K562 (cell line): ENCODE data around the gene POLR3GL. TPM values are rescaled to one million over a fixed set of nuclear protein-coding genes. Genes with fewer than 3 reads are reported as not detected.

Experiments used
- CHD2 ChIP-seq: IDR thresholded peaks from 2 replicates; pipeline ENCODE4 v1.6.1; 2011; ENCODE audit warnings: low read depth, low read length
- NBN ChIP-seq: fragments of 450-650 bp; IDR thresholded peaks from 2 replicates; pipeline ENCODE4 v1.6.1; 2016; ENCODE audit warnings: low read depth, mild to moderate bottlenecking
- SRSF7 ChIP-seq: fragments of 200-400 bp; formaldehyde crosslinking; optimal IDR thresholded peaks from 2 replicates; pipeline ENCODE3; 2017; ENCODE audit warnings: mild to moderate bottlenecking, low read depth, low read length
- TOE1 ChIP-seq, 2 experiments: fragments of 450-650 bp in 1 of 2; sonication (generic) in 1 of 2; formaldehyde crosslinking in 1 of 2; IDR thresholded peaks; 2 replicates each; pipeline versions ENCODE4 v1.7.1 to v1.8.0; 2016 to 2022; ENCODE audit warnings: borderline replicate concordance in 2 of 2, mild to moderate bottlenecking in 2 of 2, antibody characterized with exemption in 1 of 2, inconsistent platforms in 1 of 2, low read depth in 1 of 2, missing genetic modification reagents in 1 of 2, moderate library complexity in 1 of 2
- polyA plus RNA-seq, 8 experiments: library from polyadenylated mRNA; depleted of rRNA in 4 of 8; stranded (reverse) in 5 of 8; unstranded in 3 of 8; fragments of >200 nt; fragmentation: Nextera tagmentation in 2 of 8; fragmentation: Illumina TruSeq in 1 of 8; extraction: Ambion mirVana in 2 of 8; extraction: Trizol in 1 of 8; gene quantifications; 2 replicates each; pipeline versions ENCODE4 v1.2.1 to v1.2.3, GENCODE V29; 2011 to 2014; ENCODE audit warnings: inconsistent platforms in 1 of 8, missing spikeins in 1 of 8
- total RNA-seq, 7 experiments: library from RNA; depleted of rRNA in 6 of 7; stranded (reverse); fragments of >200 nt in 6 of 7; fragmentation: Illumina TruSeq in 2 of 7; extraction: Trizol in 2 of 7; gene quantifications; 2 replicates each; pipeline versions ENCODE4 v1.2.1 to v1.2.3, GENCODE V29; 2011 to 2021; ENCODE audit warnings: low replicate concordance in 1 of 7
- TF ChIP-seq, protein P1 (sequence below): sonication (generic); formaldehyde crosslinking; IDR thresholded peaks from 2 replicates; pipeline ENCODE4 v1.8.1; 2022; ENCODE audit warnings: missing genetic modification reagents
- TF ChIP-seq, protein P2 (sequence below): fragments of 450-650 bp; formaldehyde crosslinking; conservative IDR thresholded peaks from 2 replicates; pipeline ENCODE4 v1.4.0; 2022; ENCODE audit warnings: mild to moderate bottlenecking, missing genetic modification characterization

Gene POLR3GL
- total and polyA plus RNA-seq, 9 of the 15 experiments (the other 6 are each of a cell fraction or from before 2014, with no cell fraction given), result 14.6 to 48.4 (median 38.2) TPM

DNA sequence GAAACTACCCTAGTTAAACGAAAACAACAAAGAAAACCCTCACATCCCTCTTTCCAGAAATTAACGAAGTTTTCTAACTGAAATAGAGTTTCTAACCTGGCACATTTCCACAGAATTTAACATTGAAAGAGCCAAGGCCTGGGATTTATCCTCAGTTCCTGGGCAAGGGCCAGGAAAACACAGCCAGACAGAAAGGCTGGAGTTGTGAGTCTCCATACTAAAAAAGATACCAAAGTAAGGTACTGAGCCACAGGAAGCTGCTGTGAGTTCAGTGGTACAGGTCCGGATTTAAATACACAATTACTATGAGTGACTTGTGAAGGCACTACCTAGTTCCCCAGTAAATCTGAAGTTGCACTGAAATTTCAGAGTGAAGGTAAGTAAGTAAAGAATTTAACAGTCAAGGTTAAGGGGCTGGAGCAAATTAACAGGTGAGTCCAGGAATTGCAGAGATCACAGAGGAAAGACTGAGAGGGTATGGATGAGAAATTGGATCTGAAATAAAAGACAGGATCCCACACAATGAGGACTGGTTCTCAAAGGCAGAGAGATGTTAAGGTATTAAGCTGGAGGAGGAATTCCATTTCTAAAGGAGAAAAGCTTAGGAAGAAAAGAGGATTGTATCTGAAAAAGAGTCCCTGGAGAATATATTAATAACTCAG, 7.6 kb upstream of the POLR3GL start (continued):
- TF ChIP-seq, protein P1, sequence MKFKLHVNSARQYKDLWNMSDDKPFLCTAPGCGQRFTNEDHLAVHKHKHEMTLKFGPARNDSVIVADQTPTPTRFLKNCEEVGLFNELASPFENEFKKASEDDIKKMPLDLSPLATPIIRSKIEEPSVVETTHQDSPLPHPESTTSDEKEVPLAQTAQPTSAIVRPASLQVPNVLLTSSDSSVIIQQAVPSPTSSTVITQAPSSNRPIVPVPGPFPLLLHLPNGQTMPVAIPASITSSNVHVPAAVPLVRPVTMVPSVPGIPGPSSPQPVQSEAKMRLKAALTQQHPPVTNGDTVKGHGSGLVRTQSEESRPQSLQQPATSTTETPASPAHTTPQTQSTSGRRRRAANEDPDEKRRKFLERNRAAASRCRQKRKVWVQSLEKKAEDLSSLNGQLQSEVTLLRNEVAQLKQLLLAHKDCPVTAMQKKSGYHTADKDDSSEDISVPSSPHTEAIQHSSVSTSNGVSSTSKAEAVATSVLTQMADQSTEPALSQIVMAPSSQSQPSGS, result no peak
- TF ChIP-seq, protein P2, sequence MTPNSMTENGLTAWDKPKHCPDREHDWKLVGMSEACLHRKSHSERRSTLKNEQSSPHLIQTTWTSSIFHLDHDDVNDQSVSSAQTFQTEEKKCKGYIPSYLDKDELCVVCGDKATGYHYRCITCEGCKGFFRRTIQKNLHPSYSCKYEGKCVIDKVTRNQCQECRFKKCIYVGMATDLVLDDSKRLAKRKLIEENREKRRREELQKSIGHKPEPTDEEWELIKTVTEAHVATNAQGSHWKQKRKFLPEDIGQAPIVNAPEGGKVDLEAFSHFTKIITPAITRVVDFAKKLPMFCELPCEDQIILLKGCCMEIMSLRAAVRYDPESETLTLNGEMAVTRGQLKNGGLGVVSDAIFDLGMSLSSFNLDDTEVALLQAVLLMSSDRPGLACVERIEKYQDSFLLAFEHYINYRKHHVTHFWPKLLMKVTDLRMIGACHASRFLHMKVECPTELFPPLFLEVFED (CRISPR knock-in tag), result no peak
- TF ChIP-seq NBN (no peak), SRSF7 (no peak), CHD2 (no peak), TOE1 (IDR thresholded peaks at IDR 0.05; ENCODE audit: borderline replicate concordance) (no peak), TOE1 (CRISPR knock-in tag; IDR thresholded peaks at IDR 0.05; ENCODE audit: borderline replicate concordance, low read depth) (no peak)
